Liver (tissue), 9 donors: ENCODE data around the gene KLK10. TPM values are rescaled to one million over a fixed set of nuclear protein-coding genes. Genes with fewer than 3 reads are reported as not detected.

Experiments
- DNase-seq: peaks from one replicate; pipeline ENCODE4 v3.0.0-alpha.2; 2017; ENCODE audit warnings: low spot score
- H3K27ac ChIP-seq, 2 donors: one replicate each; pipeline ENCODE4 v1.7.0; 2013; ENCODE audit warnings: inconsistent platforms in 2 of 2, low read length in 2 of 2, control low read depth in 1 of 2, low read depth in 1 of 2, mild to moderate bottlenecking in 1 of 2
- H3K27me3 ChIP-seq, 4 donors: one replicate each; pipeline versions ENCODE4 v1.6.1 to v1.7.0; 2013; ENCODE audit warnings: low read length in 3 of 4, inconsistent platforms in 1 of 4, mild to moderate bottlenecking in 1 of 4, moderate library complexity in 1 of 4; ENCODE audit not compliant: control insufficient read depth in 4 of 4, insufficient read depth in 4 of 4
- H3K36me3 ChIP-seq, 4 donors: one replicate each; pipeline versions ENCODE4 v1.6.1 to v1.7.0; 2013; ENCODE audit warnings: low read length in 3 of 4, mild to moderate bottlenecking in 3 of 4, low read depth in 1 of 4, moderate library complexity in 1 of 4; ENCODE audit not compliant: control insufficient read depth in 4 of 4, insufficient read depth in 3 of 4
- H3K4me1 ChIP-seq, 4 donors: one replicate each; pipeline versions ENCODE4 v1.6.1 to v1.7.0; 2013; ENCODE audit warnings: low read length in 3 of 4, mild to moderate bottlenecking in 3 of 4, moderate library complexity in 1 of 4; ENCODE audit not compliant: control insufficient read depth in 4 of 4, insufficient read depth in 4 of 4
- H3K4me3 ChIP-seq, 3 donors: one replicate each; pipeline versions ENCODE4 v1.6.1 to v1.7.0; 2013; ENCODE audit warnings: low read length in 3 of 3, control low read depth in 1 of 3, low read depth in 1 of 3, mild to moderate bottlenecking in 1 of 3
- H3K9ac ChIP-seq, 2 donors: one replicate each; pipeline ENCODE4 v1.7.0; 2013; ENCODE audit warnings: low read length in 2 of 2, mild to moderate bottlenecking in 2 of 2, moderate library complexity in 2 of 2, control low read depth in 1 of 2, low read depth in 1 of 2
- H3K9me3 ChIP-seq, 4 donors: one replicate each; pipeline versions ENCODE4 v1.6.1 to v1.7.0; 2013; ENCODE audit warnings: low read length in 3 of 4; ENCODE audit not compliant: control insufficient read depth in 4 of 4
- EGR1 ChIP-seq, 2 donors: IDR thresholded peaks; 2 replicates each; pipeline ENCODE4 v1.6.1; 2016 to 2018; ENCODE audit warnings: antibody characterized with exemption in 2 of 2, low read depth in 2 of 2
- FOXA1 ChIP-seq: IDR thresholded peaks from 2 replicates; pipeline ENCODE4 v1.6.1; 2016; ENCODE audit warnings: antibody characterized with exemption
- FOXA2 ChIP-seq: IDR thresholded peaks from 2 replicates; pipeline ENCODE4 v1.6.1; 2016; ENCODE audit warnings: antibody characterized with exemption
- GABPA ChIP-seq, 2 donors: IDR thresholded peaks in 1 of 2; conservative IDR thresholded peaks in 1 of 2; 2 replicates each; pipeline ENCODE4 v1.6.1; 2016; ENCODE audit warnings: antibody characterized with exemption in 2 of 2, mild to moderate bottlenecking in 1 of 2, moderate library complexity in 1 of 2
- HNF4A ChIP-seq, 2 donors: conservative IDR thresholded peaks; 2 replicates each; pipeline ENCODE4 v1.6.1; 2016; ENCODE audit warnings: antibody characterized with exemption in 2 of 2, mild to moderate bottlenecking in 2 of 2
- HNF4G ChIP-seq: IDR thresholded peaks from 2 replicates; pipeline ENCODE4 v1.6.1; 2016; ENCODE audit warnings: antibody characterized with exemption
- JUND ChIP-seq, 2 donors: IDR thresholded peaks; 2 replicates each; pipeline ENCODE4 v1.6.1; 2016; ENCODE audit warnings: antibody characterized with exemption in 2 of 2
- NR2F2 ChIP-seq: IDR thresholded peaks from 2 replicates; pipeline ENCODE4 v1.6.1; 2016; ENCODE audit warnings: antibody characterized with exemption
- RAD21 ChIP-seq, 2 donors: IDR thresholded peaks; 2 replicates each; pipeline ENCODE4 v1.6.1; 2016; ENCODE audit warnings: antibody characterized with exemption in 2 of 2, mild to moderate bottlenecking in 2 of 2
- RXRA ChIP-seq, 2 donors: IDR thresholded peaks; 2 replicates each; pipeline ENCODE4 v1.6.1; 2017 to 2018; ENCODE audit warnings: antibody characterized with exemption in 2 of 2, mild to moderate bottlenecking in 1 of 2
- SP1 ChIP-seq: IDR thresholded peaks from 2 replicates; pipeline ENCODE4 v1.6.1; 2018; ENCODE audit warnings: antibody characterized with exemption, mild to moderate bottlenecking
- TAF1 ChIP-seq: conservative IDR thresholded peaks from 2 replicates; pipeline ENCODE4 v1.6.1; 2016; ENCODE audit warnings: antibody characterized with exemption, mild to moderate bottlenecking
- YY1 ChIP-seq: IDR thresholded peaks from 2 replicates; pipeline ENCODE4 v1.6.1; 2016; ENCODE audit warnings: antibody characterized with exemption, mild to moderate bottlenecking
- WGBS: extraction: QIAGEN DNeasy Blood & Tissue Kit; methylation state at CpG from one replicate; pipeline ENCODE4 v1.1.7; 2013; 5-methylcytosine and 5-hydroxymethylcytosine counted together
- polyA plus RNA-seq, 2 donors: library from polyadenylated mRNA; stranded (reverse) in 1 of 2; unstranded in 1 of 2; fragments of 200-250 nt in 1 of 2; fragments of >200 nt in 1 of 2; fragmentation: Nextera tagmentation in 1 of 2; extraction: Ambion mirVana in 1 of 2; gene quantifications; one replicate each; pipeline versions ENCODE4 v1.2.1 to v1.2.3, GENCODE V29; 2013 to 2015
- total RNA-seq, 2 donors: library from RNA; depleted of rRNA; stranded (reverse); fragments of >200 nt; gene quantifications; one replicate each; pipeline ENCODE4 v1.2.3, GENCODE V29; 2014
- TF ChIP-seq, protein P1 (sequence below): IDR thresholded peaks from 2 replicates; pipeline ENCODE4 v1.6.1; 2016; ENCODE audit warnings: antibody characterized with exemption
- TF ChIP-seq, protein P2 (sequence below): fragments of 150-350 bp; IDR thresholded peaks from 2 replicates; pipeline ENCODE4 v1.5.1; 2017; ENCODE audit warnings: improper control_type of control experiment, low read depth, low read length; ENCODE audit not compliant: missing input control
- TF ChIP-seq, protein P3 (sequence below): IDR thresholded peaks from 2 replicates; pipeline ENCODE4 v1.6.1; 2016; ENCODE audit warnings: antibody characterized with exemption
- TF ChIP-seq, protein P4 (sequence below): IDR thresholded peaks from 2 replicates; pipeline ENCODE4 v1.6.1; 2016; ENCODE audit warnings: antibody characterized with exemption
- TF ChIP-seq, protein P5 (sequence below): IDR thresholded peaks from 2 replicates; pipeline ENCODE4 v1.6.1; 2016; ENCODE audit warnings: antibody characterized with exemption, mild to moderate bottlenecking
- donor health status: healthy.
- donor health status: healthy.
- donor health status: healthy.
- donor health status: healthy.
- donor health status: healthy.

KLK10 gene
- total and polyA plus RNA-seq, 4 donors, result 0.06 TPM; not detected in 3

DNA sequence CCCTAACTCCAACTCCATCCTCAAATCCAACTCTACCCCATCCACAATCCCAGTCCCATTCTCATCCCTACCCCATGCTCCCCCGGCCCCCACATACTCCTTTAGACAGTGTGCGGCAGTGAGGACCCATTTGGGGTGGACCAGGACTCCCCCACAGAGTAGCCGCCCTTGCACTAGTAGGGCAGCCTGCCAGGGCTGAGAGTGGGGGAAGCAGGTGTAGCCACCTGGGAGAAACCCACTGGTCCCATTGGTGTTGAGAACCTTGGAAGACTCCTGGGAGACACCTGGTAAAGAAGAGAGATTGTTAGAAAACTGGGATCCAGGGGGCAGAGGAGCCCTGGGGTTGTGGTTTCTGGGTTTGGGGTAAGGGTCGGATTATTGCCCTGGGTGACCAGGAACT, 40.8 kb upstream of the KLK10 start:
- Histone ChIP-seq H3K27me3 (peaks cover 0 to 3% (median 3%) of the 10 kb centered on the region in 4 donors), H3K9me3 (no peaks in the 10 kb centered on the region), H3K4me3 (no peak overlapping the region), H3K9ac (no peak overlapping the region), H3K4me1 (no peaks in the 10 kb centered on the region), H3K36me3 (no peaks in the 10 kb centered on the region), H3K27ac (no peak overlapping the region)
- TF ChIP-seq YY1, result no peak
- TF ChIP-seq, protein P1, sequence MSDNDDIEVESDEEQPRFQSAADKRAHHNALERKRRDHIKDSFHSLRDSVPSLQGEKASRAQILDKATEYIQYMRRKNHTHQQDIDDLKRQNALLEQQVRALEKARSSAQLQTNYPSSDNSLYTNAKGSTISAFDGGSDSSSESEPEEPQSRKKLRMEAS, result no peak
- TF ChIP-seq HNF4G, result no peak
- TF ChIP-seq HNF4A (conservative IDR thresholded peaks at IDR 0.05), result no peak
- no peak for TF ChIP-seq SP1
- TF ChIP-seq, protein P2, sequence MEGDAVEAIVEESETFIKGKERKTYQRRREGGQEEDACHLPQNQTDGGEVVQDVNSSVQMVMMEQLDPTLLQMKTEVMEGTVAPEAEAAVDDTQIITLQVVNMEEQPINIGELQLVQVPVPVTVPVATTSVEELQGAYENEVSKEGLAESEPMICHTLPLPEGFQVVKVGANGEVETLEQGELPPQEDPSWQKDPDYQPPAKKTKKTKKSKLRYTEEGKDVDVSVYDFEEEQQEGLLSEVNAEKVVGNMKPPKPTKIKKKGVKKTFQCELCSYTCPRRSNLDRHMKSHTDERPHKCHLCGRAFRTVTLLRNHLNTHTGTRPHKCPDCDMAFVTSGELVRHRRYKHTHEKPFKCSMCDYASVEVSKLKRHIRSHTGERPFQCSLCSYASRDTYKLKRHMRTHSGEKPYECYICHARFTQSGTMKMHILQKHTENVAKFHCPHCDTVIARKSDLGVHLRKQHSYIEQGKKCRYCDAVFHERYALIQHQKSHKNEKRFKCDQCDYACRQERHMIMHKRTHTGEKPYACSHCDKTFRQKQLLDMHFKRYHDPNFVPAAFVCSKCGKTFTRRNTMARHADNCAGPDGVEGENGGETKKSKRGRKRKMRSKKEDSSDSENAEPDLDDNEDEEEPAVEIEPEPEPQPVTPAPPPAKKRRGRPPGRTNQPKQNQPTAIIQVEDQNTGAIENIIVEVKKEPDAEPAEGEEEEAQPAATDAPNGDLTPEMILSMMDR, result no peak
- TF ChIP-seq EGR1 (IDR thresholded peaks at IDR 0.05; ENCODE audit: low read depth in 2 of 2), result no peak
- TF ChIP-seq FOXA1, result no peak
- no peak for TF ChIP-seq FOXA2
- TF ChIP-seq, protein P3, sequence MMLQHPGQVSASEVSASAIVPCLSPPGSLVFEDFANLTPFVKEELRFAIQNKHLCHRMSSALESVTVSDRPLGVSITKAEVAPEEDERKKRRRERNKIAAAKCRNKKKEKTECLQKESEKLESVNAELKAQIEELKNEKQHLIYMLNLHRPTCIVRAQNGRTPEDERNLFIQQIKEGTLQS, result no peak
- no peak for TF ChIP-seq JUND (IDR thresholded peaks at IDR 0.05)
- TF ChIP-seq, protein P4, sequence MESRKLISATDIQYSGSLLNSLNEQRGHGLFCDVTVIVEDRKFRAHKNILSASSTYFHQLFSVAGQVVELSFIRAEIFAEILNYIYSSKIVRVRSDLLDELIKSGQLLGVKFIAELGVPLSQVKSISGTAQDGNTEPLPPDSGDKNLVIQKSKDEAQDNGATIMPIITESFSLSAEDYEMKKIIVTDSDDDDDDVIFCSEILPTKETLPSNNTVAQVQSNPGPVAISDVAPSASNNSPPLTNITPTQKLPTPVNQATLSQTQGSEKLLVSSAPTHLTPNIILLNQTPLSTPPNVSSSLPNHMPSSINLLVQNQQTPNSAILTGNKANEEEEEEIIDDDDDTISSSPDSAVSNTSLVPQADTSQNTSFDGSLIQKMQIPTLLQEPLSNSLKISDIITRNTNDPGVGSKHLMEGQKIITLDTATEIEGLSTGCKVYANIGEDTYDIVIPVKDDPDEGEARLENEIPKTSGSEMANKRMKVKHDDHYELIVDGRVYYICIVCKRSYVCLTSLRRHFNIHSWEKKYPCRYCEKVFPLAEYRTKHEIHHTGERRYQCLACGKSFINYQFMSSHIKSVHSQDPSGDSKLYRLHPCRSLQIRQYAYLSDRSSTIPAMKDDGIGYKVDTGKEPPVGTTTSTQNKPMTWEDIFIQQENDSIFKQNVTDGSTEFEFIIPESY, result no peak
- TF ChIP-seq, protein P5, sequence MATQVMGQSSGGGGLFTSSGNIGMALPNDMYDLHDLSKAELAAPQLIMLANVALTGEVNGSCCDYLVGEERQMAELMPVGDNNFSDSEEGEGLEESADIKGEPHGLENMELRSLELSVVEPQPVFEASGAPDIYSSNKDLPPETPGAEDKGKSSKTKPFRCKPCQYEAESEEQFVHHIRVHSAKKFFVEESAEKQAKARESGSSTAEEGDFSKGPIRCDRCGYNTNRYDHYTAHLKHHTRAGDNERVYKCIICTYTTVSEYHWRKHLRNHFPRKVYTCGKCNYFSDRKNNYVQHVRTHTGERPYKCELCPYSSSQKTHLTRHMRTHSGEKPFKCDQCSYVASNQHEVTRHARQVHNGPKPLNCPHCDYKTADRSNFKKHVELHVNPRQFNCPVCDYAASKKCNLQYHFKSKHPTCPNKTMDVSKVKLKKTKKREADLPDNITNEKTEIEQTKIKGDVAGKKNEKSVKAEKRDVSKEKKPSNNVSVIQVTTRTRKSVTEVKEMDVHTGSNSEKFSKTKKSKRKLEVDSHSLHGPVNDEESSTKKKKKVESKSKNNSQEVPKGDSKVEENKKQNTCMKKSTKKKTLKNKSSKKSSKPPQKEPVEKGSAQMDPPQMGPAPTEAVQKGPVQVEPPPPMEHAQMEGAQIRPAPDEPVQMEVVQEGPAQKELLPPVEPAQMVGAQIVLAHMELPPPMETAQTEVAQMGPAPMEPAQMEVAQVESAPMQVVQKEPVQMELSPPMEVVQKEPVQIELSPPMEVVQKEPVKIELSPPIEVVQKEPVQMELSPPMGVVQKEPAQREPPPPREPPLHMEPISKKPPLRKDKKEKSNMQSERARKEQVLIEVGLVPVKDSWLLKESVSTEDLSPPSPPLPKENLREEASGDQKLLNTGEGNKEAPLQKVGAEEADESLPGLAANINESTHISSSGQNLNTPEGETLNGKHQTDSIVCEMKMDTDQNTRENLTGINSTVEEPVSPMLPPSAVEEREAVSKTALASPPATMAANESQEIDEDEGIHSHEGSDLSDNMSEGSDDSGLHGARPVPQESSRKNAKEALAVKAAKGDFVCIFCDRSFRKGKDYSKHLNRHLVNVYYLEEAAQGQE, result no peak
- TF ChIP-seq RAD21 (IDR thresholded peaks at IDR 0.05), result no peak
- no peak for TF ChIP-seq GABPA (IDR thresholded peaks at IDR 0.05 in 1 of 2, conservative IDR thresholded peaks at IDR 0.05 in 1 of 2)
- DNase-seq, result no peak
- WGBS, result 62% methylated on average over 4 of the region's 4 CpGs

DNA sequence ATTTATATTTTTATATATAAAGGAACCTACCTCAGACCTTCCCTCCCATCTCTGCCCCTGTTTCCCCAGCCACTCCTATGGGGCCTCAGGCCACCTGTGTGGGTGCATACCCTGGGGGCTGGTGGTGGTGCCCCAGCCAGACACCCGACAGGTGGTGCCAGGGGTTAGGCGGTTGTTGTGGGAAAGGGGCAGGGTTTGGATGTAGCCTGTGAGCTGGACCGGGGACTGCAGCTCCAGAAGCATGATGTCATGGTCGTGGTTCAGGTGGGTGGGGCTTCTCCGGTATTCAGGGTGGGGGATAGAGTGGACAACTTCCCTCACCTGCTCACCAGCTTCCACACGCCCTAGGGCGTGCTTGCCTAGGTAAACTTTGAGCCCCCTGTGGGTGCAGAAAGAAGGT, 40.2 kb upstream of the KLK10 start:
- DNase-seq, result no peak
- Histone ChIP-seq H3K9me3 (no peaks in the 10 kb centered on the region), H3K27ac (no peak overlapping the region), H3K9ac (no peak overlapping the region), H3K27me3 (peaks cover 0 to 3% (median 2%) of the 10 kb centered on the region in 4 donors), H3K4me1 (no peaks in the 10 kb centered on the region), H3K4me3 (no peak overlapping the region), H3K36me3 (no peaks in the 10 kb centered on the region)
- 69% methylated on average over 7 of the region's 7 CpGs for WGBS
- TF ChIP-seq RXRA (IDR thresholded peaks at IDR 0.05) (no peak), JUND (IDR thresholded peaks at IDR 0.05) (no peak), HNF4A (conservative IDR thresholded peaks at IDR 0.05) (no peak), GABPA (IDR thresholded peaks at IDR 0.05 in 1 of 2, conservative IDR thresholded peaks at IDR 0.05 in 1 of 2) (no peak), NR2F2 (no peak), FOXA1 (no peak), TAF1 (no peak), FOXA2 (no peak), HNF4G (no peak), EGR1 (IDR thresholded peaks at IDR 0.05; ENCODE audit: low read depth in 2 of 2) (no peak), RAD21 (IDR thresholded peaks at IDR 0.05) (no peak)
- TF ChIP-seq, protein P2, result no peak
- TF ChIP-seq, protein P1, result no peak
- TF ChIP-seq, protein P3, result no peak
- TF ChIP-seq, protein P4, result no peak
